Endodermal cell (in vitro differentiated cells): Measurements from ENCODE around the gene ZCWPW1. TPM values are rescaled to one million over a fixed set of nuclear protein-coding genes. Genes with fewer than 3 reads are reported as not detected.

Experiments
- DNase-seq: peaks from one replicate; pipeline ENCODE4 v3.0.0-alpha.2; 2017
- H3K27ac ChIP-seq: 2 replicates; pipeline ENCODE4 v1.5.1; 2013; ENCODE audit warnings: mild to moderate bottlenecking, low read depth, low read length, moderate library complexity
- H3K27me3 ChIP-seq: 2 replicates; pipeline ENCODE4 v1.6.1; 2013; ENCODE audit warnings: mild to moderate bottlenecking, low read length, moderate library complexity; ENCODE audit not compliant: insufficient read depth, control insufficient read depth, poor library complexity, severe bottlenecking
- H3K36me3 ChIP-seq: 2 replicates; pipeline ENCODE4 v1.7.0; 2013; ENCODE audit warnings: mild to moderate bottlenecking, low read length, moderate library complexity; ENCODE audit not compliant: control insufficient read depth, insufficient read depth
- H3K4me1 ChIP-seq: one replicate; pipeline ENCODE4 v1.7.0; 2013; ENCODE audit warnings: low read length; ENCODE audit not compliant: control insufficient read depth, insufficient read depth
- H3K4me3 ChIP-seq: 2 replicates; pipeline ENCODE4 v1.5.1; 2013; ENCODE audit warnings: mild to moderate bottlenecking, low read length, moderate library complexity
- H3K9ac ChIP-seq: 2 replicates; pipeline ENCODE4 v1.6.1; 2013; ENCODE audit warnings: mild to moderate bottlenecking, low read length, moderate library complexity; ENCODE audit not compliant: poor library complexity, severe bottlenecking; ENCODE audit errors: extremely low read depth
- H3K9me3 ChIP-seq: 2 replicates; pipeline ENCODE4 v1.6.1; 2013; ENCODE audit warnings: mild to moderate bottlenecking, low read length, moderate library complexity; ENCODE audit not compliant: control insufficient read depth
- H3K27ac Mint-ChIP-seq: 2 replicates; pipeline ENCODE4 v1.8.0; 2020; ENCODE audit warnings: mixed read lengths
- H3K27me3 Mint-ChIP-seq: 2 replicates; pipeline ENCODE4 v1.8.0; 2021; ENCODE audit warnings: mild to moderate bottlenecking, mixed read lengths; ENCODE audit not compliant: insufficient read depth
- H3K36me3 Mint-ChIP-seq: 2 replicates; pipeline ENCODE4 v1.8.0; 2020; ENCODE audit warnings: low read depth, mixed read lengths
- H3K4me1 Mint-ChIP-seq: 2 replicates; pipeline ENCODE4 v1.8.0; 2020; ENCODE audit warnings: mixed read lengths
- H3K4me3 Mint-ChIP-seq: 2 replicates; pipeline ENCODE4 v1.8.0; 2020; ENCODE audit warnings: mild to moderate bottlenecking, moderate library complexity, mixed read lengths
- H3K9me3 Mint-ChIP-seq: 2 replicates; pipeline ENCODE4 v1.8.0; 2020; ENCODE audit warnings: mild to moderate bottlenecking, mixed read lengths
- WGBS, 2 experiments: methylation state at CpG; one replicate each; pipeline versions ENCODE4 v1.1.5 to v1.1.7; 2013; ENCODE audit warnings: missing lambda C conversion rate in 2 of 2, mixed read lengths in 1 of 2; ENCODE audit not compliant: insufficient coverage in 1 of 2, insufficient read length in 1 of 2; 5-methylcytosine and 5-hydroxymethylcytosine counted together
- total RNA-seq, 2 donors: library from RNA; stranded (reverse); fragmentation: NEBNext Ultra II Directional in 1 of 2; extraction: Animal tissue kit (Norgen Biotek cat#: 25700) in 1 of 2; gene quantifications; 2 replicates in 1 of 2; 3 replicates in 1 of 2; pipeline ENCODE4 v1.2.1, GENCODE V29; 2021
- TF ChIP-seq, protein P1 (sequence below): fragments of 200-600 bp; sonication (generic); conservative IDR thresholded peaks from 2 replicates; pipeline ENCODE4 v1.5.0; 2021; ENCODE audit warnings: antibody characterized with exemption, mild to moderate bottlenecking

Gene ZCWPW1
- total RNA-seq, 2 donors from 2014 or later: 1.9 to 2.3 TPM

DNA sequence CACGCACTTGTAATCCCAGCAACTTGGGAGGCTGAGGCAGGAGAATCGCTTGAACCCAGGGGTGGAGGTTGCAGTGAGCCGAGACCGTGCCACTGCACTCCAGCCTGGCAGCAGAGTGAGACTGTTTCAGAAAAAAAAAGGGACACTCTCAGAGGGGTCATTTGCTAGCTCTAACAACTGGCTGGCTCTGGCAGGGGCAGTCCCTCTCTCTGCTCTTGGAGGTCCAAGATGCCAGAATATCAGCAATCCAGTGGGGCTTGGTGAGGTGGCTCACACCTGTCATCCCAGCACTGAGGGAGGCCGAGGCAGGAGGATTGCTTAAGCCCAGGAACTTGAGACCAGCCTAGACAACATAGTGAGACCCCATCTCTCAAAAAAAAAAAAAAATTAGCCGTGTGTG is 57.8 kb downstream of the ZCWPW1 start:
- H3K27me3 Mint-ChIP-seq: no peaks in the 10 kb centered on the region
- H3K27me3 ChIP-seq: no peaks in the 10 kb centered on the region
- H3K27ac ChIP-seq: no peak overlapping the region
- H3K9me3 Mint-ChIP-seq: no peaks in the 10 kb centered on the region
- H3K4me3 ChIP-seq: no peak overlapping the region
- H3K36me3 ChIP-seq: peaks cover 8% of the 10 kb centered on the region
- no peak overlapping the region for H3K27ac Mint-ChIP-seq
- H3K4me1 ChIP-seq: no peaks in the 10 kb centered on the region
- TF ChIP-seq, protein P1, sequence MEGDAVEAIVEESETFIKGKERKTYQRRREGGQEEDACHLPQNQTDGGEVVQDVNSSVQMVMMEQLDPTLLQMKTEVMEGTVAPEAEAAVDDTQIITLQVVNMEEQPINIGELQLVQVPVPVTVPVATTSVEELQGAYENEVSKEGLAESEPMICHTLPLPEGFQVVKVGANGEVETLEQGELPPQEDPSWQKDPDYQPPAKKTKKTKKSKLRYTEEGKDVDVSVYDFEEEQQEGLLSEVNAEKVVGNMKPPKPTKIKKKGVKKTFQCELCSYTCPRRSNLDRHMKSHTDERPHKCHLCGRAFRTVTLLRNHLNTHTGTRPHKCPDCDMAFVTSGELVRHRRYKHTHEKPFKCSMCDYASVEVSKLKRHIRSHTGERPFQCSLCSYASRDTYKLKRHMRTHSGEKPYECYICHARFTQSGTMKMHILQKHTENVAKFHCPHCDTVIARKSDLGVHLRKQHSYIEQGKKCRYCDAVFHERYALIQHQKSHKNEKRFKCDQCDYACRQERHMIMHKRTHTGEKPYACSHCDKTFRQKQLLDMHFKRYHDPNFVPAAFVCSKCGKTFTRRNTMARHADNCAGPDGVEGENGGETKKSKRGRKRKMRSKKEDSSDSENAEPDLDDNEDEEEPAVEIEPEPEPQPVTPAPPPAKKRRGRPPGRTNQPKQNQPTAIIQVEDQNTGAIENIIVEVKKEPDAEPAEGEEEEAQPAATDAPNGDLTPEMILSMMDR: no peak
- H3K36me3 Mint-ChIP-seq: peaks cover 13% of the 10 kb centered on the region
- H3K4me3 Mint-ChIP-seq: no peak overlapping the region
- no peak for DNase-seq
- WGBS, 2 experiments: 90 to 92% methylated on average over 5 to 6 of the region's 6 CpGs
- no peaks in the 10 kb centered on the region for H3K9me3 ChIP-seq
- H3K9ac ChIP-seq: no peak overlapping the region
- peaks cover 5% of the 10 kb centered on the region for H3K4me1 Mint-ChIP-seq

- H3K9me3 Mint-ChIP-seq: no peaks in the 10 kb centered on the region
- H3K4me1 Mint-ChIP-seq: peaks cover 5% of the 10 kb centered on the region
- Histone ChIP-seq H3K9ac (no peak overlapping the region), H3K36me3 (peaks cover 8% of the 10 kb centered on the region), H3K4me3 (no peak overlapping the region), H3K27ac (peak overlapping the region; percentile 30), H3K27me3 (no peaks in the 10 kb centered on the region), H3K4me1 (no peaks in the 10 kb centered on the region), H3K9me3 (no peaks in the 10 kb centered on the region)
- H3K4me3 Mint-ChIP-seq: no peak overlapping the region
- H3K36me3 Mint-ChIP-seq: peaks cover 18% of the 10 kb centered on the region
- TF ChIP-seq, protein P1: no peak
- H3K27ac Mint-ChIP-seq: peak overlapping the region; percentile 79
- peak; percentile 80 for DNase-seq
- WGBS, 2 experiments: 17 to 30% methylated on average over 4 of the region's 4 CpGs
- no peaks in the 10 kb centered on the region for H3K27me3 Mint-ChIP-seq
These were observed 58.2 kb downstream of the ZCWPW1 start for GRCh38 chr7:100370303-100370702.

DNA sequence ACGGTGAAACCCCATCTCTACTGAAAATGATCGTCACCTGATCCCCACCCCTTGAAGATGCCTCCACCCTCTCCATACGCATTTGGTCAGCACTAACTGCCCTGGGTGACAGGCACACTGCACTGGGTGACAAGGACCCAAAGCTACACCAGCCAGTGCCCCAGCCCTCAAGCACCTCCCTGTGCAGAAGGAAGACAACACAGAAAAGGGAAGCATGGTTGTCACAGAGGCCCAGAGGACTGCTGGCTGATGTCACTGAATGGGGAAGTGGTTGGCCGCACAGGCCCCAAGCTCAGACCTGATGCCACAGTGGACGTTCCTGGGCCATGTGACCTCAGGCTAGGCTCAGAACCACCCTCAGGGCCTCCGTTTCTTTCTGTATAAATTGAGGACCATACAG is 59.4 kb downstream of the ZCWPW1 start:
- Histone ChIP-seq H3K27me3 (no peaks in the 10 kb centered on the region), H3K4me1 (no peaks in the 10 kb centered on the region), H3K9me3 (no peaks in the 10 kb centered on the region), H3K27ac (no peak overlapping the region), H3K36me3 (peaks cover 14% of the 10 kb centered on the region), H3K4me3 (no peak overlapping the region), H3K9ac (no peak overlapping the region)
- H3K36me3 Mint-ChIP-seq: peaks cover 25% of the 10 kb centered on the region
- TF ChIP-seq, protein P1: no peak
- DNase-seq: no peak
- H3K9me3 Mint-ChIP-seq: no peaks in the 10 kb centered on the region
- peaks cover 5% of the 10 kb centered on the region for H3K4me1 Mint-ChIP-seq
- 88 to 91% methylated on average over 6 of the region's 6 CpGs for WGBS, 2 experiments
- H3K27me3 Mint-ChIP-seq: no peaks in the 10 kb centered on the region
- H3K4me3 Mint-ChIP-seq: no peak overlapping the region
- H3K27ac Mint-ChIP-seq: peak overlapping the region; percentile 78
